ENCODE measurements around the gene DDX51.

Gene DDX51

GRCh38 chr12:132144115-132144809 is at the start of gene DDX51, which contains the start of gene NOC4L:
TSS of gene DDX51 (minus strand) at chr12:132144319. CDS start at chr12:132144296, 23 bp downstream.
TSS of gene NOC4L (plus strand) at chr12:132144457. CDS start at chr12:132144489, 32 bp downstream.
- DNase-seq (ENCODE audit: low read depth): peak; percentile 97
- Histone ChIP-seq H3K4me1 (ENCODE audit: control insufficient read depth, insufficient read depth, low read length) (peaks cover 20% of the 10 kb centered on the region), H3K27me3 (replicated peaks; ENCODE audit: control insufficient read depth, insufficient read depth, low read length) (no peaks in the 10 kb centered on the region)

GRCh38 chr12:132191715-132192553 is 47.8 kb upstream of the DDX51 start:
- no peak overlapping the region for H3K4me3 ChIP-seq (ENCODE audit: low read length)
- H3K4me1 ChIP-seq (ENCODE audit: control insufficient read depth, insufficient read depth, low read length): peaks cover 5% of the 10 kb centered on the region
- H3K9ac ChIP-seq (ENCODE audit: low read length): no peak overlapping the region
- peaks cover 17% of the 10 kb centered on the region for H3K9me3 ChIP-seq (ENCODE audit: control insufficient read depth, low read length)
- no peaks in the 10 kb centered on the region for H3K36me3 ChIP-seq (ENCODE audit: control insufficient read depth, insufficient read depth, low read length, severe bottlenecking)
- no peak for DNase-seq (ENCODE audit: low read depth)
- peaks cover 34% of the 10 kb centered on the region for H3K27me3 ChIP-seq (replicated peaks; ENCODE audit: control insufficient read depth, insufficient read depth, low read length)

More at GRCh38 chr12:132144115-132144809, at the start of gene DDX51, which contains the start of gene NOC4L:
- Histone ChIP-seq H3K9ac (ENCODE audit: low read length) (peak within 1 kb of the TSS; percentile 90), H3K4me3 (ENCODE audit: low read length) (peak within 1 kb of the TSS; percentile 91), H3K36me3 (ENCODE audit: control insufficient read depth, insufficient read depth, low read length, severe bottlenecking) (peaks cover 29% of the 10 kb centered on the region), H3K9me3 (ENCODE audit: control insufficient read depth, low read length) (no peaks in the 10 kb centered on the region)

GRCh38 chr12:132190834-132191500 is 46.8 kb upstream of the DDX51 start:
- DNase-seq (ENCODE audit: low read depth): no peak
- H3K9ac ChIP-seq (ENCODE audit: low read length): no peak overlapping the region
- peaks cover 25% of the 10 kb centered on the region for H3K27me3 ChIP-seq (replicated peaks; ENCODE audit: control insufficient read depth, insufficient read depth, low read length)
- H3K4me3 ChIP-seq (ENCODE audit: low read length): no peak overlapping the region
- peaks cover 5% of the 10 kb centered on the region for H3K4me1 ChIP-seq (ENCODE audit: control insufficient read depth, insufficient read depth, low read length)
- H3K9me3 ChIP-seq (ENCODE audit: control insufficient read depth, low read length): peaks cover 17% of the 10 kb centered on the region
- H3K36me3 ChIP-seq (ENCODE audit: control insufficient read depth, insufficient read depth, low read length, severe bottlenecking): no peaks in the 10 kb centered on the region

GRCh38 chr12:132190012-132190755 is 46.1 kb upstream of the DDX51 start:
- Histone ChIP-seq H3K36me3 (ENCODE audit: control insufficient read depth, insufficient read depth, low read length, severe bottlenecking) (no peaks in the 10 kb centered on the region), H3K4me3 (ENCODE audit: low read length) (peak overlapping the region; percentile 79), H3K9ac (ENCODE audit: low read length) (peak overlapping the region; percentile 75), H3K4me1 (ENCODE audit: control insufficient read depth, insufficient read depth, low read length) (peaks cover 5% of the 10 kb centered on the region), H3K27me3 (replicated peaks; ENCODE audit: control insufficient read depth, insufficient read depth, low read length) (peaks cover 20% of the 10 kb centered on the region), H3K9me3 (ENCODE audit: control insufficient read depth, low read length) (peaks cover 17% of the 10 kb centered on the region)
- DNase-seq (ENCODE audit: low read depth): no peak

- DNase-seq (ENCODE audit: low read depth): peak; percentile 94
- H3K27me3 ChIP-seq (replicated peaks; ENCODE audit: control insufficient read depth, insufficient read depth, low read length): peaks cover 26% of the 10 kb centered on the region
Measured at GRCh38 chr12:132189378-132190011, 45.4 kb upstream of the DDX51 start.

GRCh38 chr12:132188916-132189325 is 44.8 kb upstream of the DDX51 start:
- peak overlapping the region; percentile 79 for H3K4me3 ChIP-seq (ENCODE audit: low read length)
- DNase-seq (ENCODE audit: low read depth): no peak
- H3K27me3 ChIP-seq (replicated peaks; ENCODE audit: control insufficient read depth, insufficient read depth, low read length): peaks cover 26% of the 10 kb centered on the region
- no peaks in the 10 kb centered on the region for H3K36me3 ChIP-seq (ENCODE audit: control insufficient read depth, insufficient read depth, low read length, severe bottlenecking)
- H3K9ac ChIP-seq (ENCODE audit: low read length): peak overlapping the region; percentile 75
- H3K4me1 ChIP-seq (ENCODE audit: control insufficient read depth, insufficient read depth, low read length): peaks cover 5% of the 10 kb centered on the region
- H3K9me3 ChIP-seq (ENCODE audit: control insufficient read depth, low read length): peaks cover 10% of the 10 kb centered on the region

More at GRCh38 chr12:132189378-132190011, 45.4 kb upstream of the DDX51 start:
- Histone ChIP-seq H3K9me3 (ENCODE audit: control insufficient read depth, low read length) (peaks cover 16% of the 10 kb centered on the region), H3K9ac (ENCODE audit: low read length) (peak overlapping the region; percentile 75), H3K4me1 (ENCODE audit: control insufficient read depth, insufficient read depth, low read length) (peaks cover 5% of the 10 kb centered on the region), H3K4me3 (ENCODE audit: low read length) (peak overlapping the region; percentile 79), H3K36me3 (ENCODE audit: control insufficient read depth, insufficient read depth, low read length, severe bottlenecking) (no peaks in the 10 kb centered on the region)

- H3K27me3 ChIP-seq (replicated peaks; ENCODE audit: control insufficient read depth, insufficient read depth, low read length): peaks cover 25% of the 10 kb centered on the region
- DNase-seq (ENCODE audit: low read depth): no peak
- H3K4me1 ChIP-seq (ENCODE audit: control insufficient read depth, insufficient read depth, low read length): peaks cover 5% of the 10 kb centered on the region
Measured at GRCh38 chr12:132188451-132188901, 44.4 kb upstream of the DDX51 start.

GRCh38 chr12:132187646-132188450 is 43.7 kb upstream of the DDX51 start:
- Histone ChIP-seq H3K36me3 (ENCODE audit: control insufficient read depth, insufficient read depth, low read length, severe bottlenecking) (no peaks in the 10 kb centered on the region), H3K27me3 (replicated peaks; ENCODE audit: control insufficient read depth, insufficient read depth, low read length) (peaks cover 26% of the 10 kb centered on the region)

More at GRCh38 chr12:132188451-132188901, 44.4 kb upstream of the DDX51 start:
- Histone ChIP-seq H3K9me3 (ENCODE audit: control insufficient read depth, low read length) (peaks cover 5% of the 10 kb centered on the region), H3K4me3 (ENCODE audit: low read length) (no peak overlapping the region), H3K9ac (ENCODE audit: low read length) (no peak overlapping the region), H3K36me3 (ENCODE audit: control insufficient read depth, insufficient read depth, low read length, severe bottlenecking) (no peaks in the 10 kb centered on the region)

GRCh38 chr12:132186857-132187620 is 42.9 kb upstream of the DDX51 start:
- H3K4me3 ChIP-seq (ENCODE audit: low read length): no peak overlapping the region
- no peaks in the 10 kb centered on the region for H3K9me3 ChIP-seq (ENCODE audit: control insufficient read depth, low read length)
- H3K27me3 ChIP-seq (replicated peaks; ENCODE audit: control insufficient read depth, insufficient read depth, low read length): peaks cover 34% of the 10 kb centered on the region
- peaks cover 5% of the 10 kb centered on the region for H3K4me1 ChIP-seq (ENCODE audit: control insufficient read depth, insufficient read depth, low read length)
- DNase-seq (ENCODE audit: low read depth): no peak
- H3K36me3 ChIP-seq (ENCODE audit: control insufficient read depth, insufficient read depth, low read length, severe bottlenecking): no peaks in the 10 kb centered on the region
- no peak overlapping the region for H3K9ac ChIP-seq (ENCODE audit: low read length)

More at GRCh38 chr12:132187646-132188450, 43.7 kb upstream of the DDX51 start:
- no peak overlapping the region for H3K9ac ChIP-seq (ENCODE audit: low read length)
- no peak for DNase-seq (ENCODE audit: low read depth)
- no peak overlapping the region for H3K4me3 ChIP-seq (ENCODE audit: low read length)
- H3K9me3 ChIP-seq (ENCODE audit: control insufficient read depth, low read length): no peaks in the 10 kb centered on the region
- H3K4me1 ChIP-seq (ENCODE audit: control insufficient read depth, insufficient read depth, low read length): peaks cover 5% of the 10 kb centered on the region

All from adipocyte (in vitro differentiated cells).